ENCODE data around the gene GNG4. TPM values are rescaled to one million over a fixed set of nuclear protein-coding genes. Genes with fewer than 3 reads are reported as not detected.
A peak's percentile ranks its signal among the peaks of the same experiment; 100 is the strongest.
"Not testable (repeated sequence)": the region's sequence is repeated elsewhere in the genome, so short reads cannot be mapped to it uniquely, and the experiment has no call there.

Gene GNG4
- total RNA-seq, 1 experiment from 2014 or later: 2.4 TPM

GRCh38 chr1:235628316-235629005, 21.1 kb downstream of the GNG4 start:
- no peak for DNase-seq (ENCODE audit: low read depth)

DNA sequence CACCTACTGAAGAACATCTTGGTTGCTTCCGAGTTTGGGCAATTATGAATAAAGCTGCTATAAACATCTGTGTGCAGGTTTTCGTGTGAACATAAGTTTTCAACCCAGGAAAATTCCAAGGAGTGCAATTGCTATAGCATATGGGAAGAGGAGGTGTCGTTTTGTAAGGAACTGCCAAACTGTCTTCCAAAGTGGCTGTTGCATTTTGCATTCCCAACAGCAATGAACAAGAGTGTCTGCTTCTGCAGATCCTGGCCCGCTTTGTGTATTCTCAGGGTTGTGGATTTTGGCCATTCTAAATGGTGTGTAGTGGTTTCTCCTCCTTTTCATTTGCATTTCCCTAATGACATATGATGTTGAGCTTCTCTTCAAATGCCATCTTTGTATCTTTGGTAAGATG, 23.8 kb downstream of the GNG4 start:
- no peak for DNase-seq (ENCODE audit: low read depth)

DNA sequence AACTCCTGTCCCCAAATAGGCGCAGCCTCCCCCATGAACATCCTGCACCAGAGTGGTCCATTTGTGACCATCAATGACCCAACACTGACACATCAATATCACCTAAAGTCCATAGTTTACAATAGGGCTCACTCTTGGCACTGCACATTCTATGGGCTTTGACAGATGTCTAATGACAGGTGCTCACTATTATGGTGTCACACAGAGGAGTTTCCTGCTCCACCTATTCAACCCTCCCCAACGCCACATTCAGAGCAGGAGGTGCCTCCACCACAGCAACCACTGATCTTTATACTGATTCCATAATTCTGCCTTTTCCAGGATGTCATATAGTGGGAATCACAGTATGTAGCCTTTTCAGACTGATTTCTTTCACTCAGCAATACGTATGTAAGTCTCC, 24.2 kb downstream of the GNG4 start:
- DNase-seq (ENCODE audit: low read depth): no peak

GRCh38 chr1:235624721-235625333, 24.8 kb downstream of the GNG4 start:
- peak; percentile 48 for DNase-seq (ENCODE audit: low read depth)

DNA sequence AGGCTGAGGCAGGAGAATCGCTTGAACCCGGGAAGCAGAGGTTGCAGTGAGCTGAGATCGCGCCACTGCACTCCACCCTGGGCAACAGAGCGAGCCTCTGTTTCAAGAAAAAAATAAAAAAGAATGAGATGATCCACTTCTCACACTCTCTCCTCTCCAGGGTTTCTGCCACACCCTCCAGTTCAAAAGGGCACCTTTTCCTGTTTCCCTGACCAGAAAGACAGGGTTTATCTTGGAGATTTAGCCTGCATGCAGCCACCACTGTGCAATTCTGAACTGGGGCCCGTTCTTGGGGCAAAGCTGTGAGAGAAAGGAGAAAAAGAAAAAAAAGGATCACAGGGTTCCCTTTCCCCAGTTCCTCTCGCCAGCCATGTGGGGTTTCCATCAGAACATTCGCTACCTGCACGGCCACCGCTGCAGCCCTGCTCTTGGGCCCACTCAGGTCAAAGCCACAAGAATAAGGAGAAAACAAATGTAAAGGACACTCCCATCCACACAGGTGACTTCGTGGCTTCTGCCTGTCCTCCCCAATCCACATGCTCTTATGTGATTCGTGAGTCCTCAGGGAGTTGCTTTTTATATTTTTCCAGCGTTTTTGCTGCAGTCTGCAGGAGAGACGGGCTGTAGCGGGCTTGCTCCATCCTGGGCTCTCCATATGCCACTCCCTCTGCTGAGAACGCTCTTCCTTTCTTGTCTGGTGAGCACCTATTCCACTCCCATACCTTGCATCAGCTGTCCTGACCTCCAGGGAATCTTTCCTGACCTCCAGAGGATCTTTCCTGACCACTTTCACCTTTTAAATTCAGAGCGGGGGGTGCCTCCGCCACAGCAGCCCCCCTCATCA, 26.4 kb downstream of the GNG4 start:
- no peak for DNase-seq (ENCODE audit: low read depth)

DNA sequence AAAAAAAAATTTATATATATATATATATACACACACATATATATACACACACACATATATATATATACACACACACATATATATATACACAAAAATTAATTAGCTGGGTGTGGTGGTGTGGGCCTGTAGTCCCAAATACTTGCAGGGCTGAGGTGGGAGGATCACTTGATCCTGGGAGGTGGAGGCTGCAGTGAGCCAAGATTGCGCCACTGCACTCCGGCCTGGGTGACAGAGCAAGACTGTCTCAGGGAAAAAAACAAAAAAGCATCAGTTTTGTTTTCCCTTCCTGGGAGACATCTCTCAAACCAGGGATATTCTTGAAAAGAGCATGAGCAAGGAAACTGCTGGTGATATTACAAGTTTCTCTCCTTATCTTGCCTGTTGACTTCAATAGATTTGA, 30.4 kb downstream of the GNG4 start:
- not testable (repeated sequence) for DNase-seq (ENCODE audit: low read depth)

DNA sequence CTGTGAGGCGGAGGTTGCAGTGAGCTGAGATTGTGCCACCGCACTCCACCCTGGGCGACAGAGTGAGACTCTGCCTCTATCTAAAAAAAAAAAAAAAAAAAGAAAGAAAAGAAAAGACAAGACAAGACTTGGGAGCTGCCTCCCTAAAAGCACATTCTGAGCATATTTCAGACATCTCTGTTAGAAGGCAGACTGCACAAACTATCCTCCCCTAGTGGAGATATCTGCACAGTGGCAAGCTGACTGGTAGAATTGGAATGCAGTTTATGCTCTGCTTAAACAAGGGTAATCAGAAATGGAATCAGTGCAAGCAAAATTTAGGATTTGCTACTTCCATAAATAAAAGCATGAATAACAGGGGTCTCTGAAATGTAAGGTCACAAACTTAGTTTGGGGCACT, 31.8 kb downstream of the GNG4 start:
- DNase-seq (ENCODE audit: low read depth): no peak

GRCh38 chr1:235617140-235617539, 32.4 kb downstream of the GNG4 start:
- DNase-seq (ENCODE audit: low read depth): no peak

DNA sequence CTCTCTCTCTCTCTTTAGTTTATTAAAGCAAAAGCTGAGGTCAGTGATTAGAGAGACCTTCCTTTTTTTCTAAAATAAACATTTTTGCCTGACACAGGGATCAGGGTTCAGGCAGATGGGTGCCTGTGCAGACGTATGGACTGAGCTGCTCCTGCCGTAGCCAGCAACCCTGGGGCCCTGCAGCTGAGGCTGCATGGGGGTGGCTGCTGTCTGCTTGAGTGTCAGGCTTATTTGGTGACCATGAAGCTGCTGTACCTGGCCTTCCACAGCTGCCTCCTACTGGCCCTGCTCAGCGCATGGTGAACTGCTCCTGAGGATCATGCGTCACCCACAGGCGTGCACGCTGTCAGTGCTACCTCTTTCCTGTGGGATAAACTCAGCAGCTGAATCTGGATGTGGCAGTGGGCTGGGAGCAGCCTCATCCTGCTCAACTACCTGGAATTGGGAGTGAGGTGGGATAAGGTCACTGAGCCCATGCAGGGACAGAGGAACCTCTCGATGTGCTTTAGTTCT, 35.1 kb downstream of the GNG4 start:
- DNase-seq (ENCODE audit: low read depth): no peak

- no peak for DNase-seq (ENCODE audit: low read depth)
Observed at GRCh38 chr1:235613602-235614001, 36.0 kb downstream of the GNG4 start.

- no peak for DNase-seq (ENCODE audit: low read depth)
Observed at GRCh38 chr1:235612761-235613160, 36.8 kb downstream of the GNG4 start.

GRCh38 chr1:235610157-235610556, 39.4 kb downstream of the GNG4 start:
- DNase-seq (ENCODE audit: low read depth): no peak

GRCh38 chr1:235608278-235608677, 41.3 kb downstream of the GNG4 start:
- no peak for DNase-seq (ENCODE audit: low read depth)

DNA sequence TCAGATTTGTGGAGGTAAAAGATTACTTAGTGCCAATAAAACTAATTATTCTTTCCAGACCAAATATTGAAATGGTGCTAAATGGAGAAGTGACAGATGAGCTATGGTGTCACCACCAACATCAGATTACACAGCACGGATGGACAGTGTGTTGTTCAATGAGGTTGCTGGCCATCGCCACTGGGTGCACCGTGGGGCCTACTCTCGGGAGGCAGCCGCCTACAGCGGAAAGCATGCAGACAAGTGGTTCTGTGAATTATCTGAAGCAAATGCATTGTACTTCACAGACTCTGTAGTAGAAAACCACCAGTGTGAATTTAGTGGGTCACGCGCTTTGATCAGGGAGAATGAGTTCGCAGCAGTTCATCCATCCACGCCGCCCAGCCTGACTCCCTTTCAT, 42.3 kb downstream of the GNG4 start:
- no peak for DNase-seq (ENCODE audit: low read depth)

DNA sequence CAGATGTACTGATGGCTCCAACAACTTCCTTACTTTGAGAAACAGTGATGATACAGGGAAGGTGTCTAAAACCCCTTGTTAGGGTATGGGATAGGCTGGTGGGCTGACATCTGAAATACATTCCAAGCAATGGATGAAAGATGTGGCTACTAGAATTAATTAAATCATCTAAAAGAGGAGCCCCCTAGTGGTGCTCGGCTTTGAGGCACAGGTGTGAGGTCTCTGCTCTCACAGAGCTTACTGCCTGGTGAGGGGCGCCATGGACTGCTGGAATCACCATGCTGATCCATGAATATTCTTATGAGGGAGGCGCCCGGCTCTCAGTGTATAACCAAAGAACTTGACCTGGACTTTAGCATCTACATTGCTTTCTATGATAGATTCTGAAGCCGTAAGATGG, 48.5 kb downstream of the GNG4 start:
- no peak for DNase-seq (ENCODE audit: low read depth)

DNA sequence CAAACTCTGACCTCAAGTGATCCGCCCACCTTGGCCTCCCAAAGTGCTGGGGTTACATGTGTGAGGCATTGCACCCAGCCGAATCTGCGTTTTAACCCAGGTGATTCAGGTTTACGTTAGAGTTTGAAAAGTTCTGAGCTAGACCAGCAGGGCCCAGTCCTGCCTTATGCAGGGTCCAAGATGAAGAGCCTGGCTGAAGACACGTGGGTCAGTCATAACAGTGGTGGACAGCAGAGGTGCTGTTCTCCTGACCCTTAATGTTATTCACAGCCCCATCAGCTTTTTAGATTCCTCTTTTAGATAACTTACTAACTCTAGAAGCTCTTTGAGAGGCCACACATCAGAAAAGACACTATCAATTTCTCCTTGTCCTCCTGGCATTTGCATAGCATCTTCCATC, 50.0 kb downstream of the GNG4 start:
- DNase-seq (ENCODE audit: low read depth): no peak

GRCh38 chr1:235597867-235598553, 51.6 kb downstream of the GNG4 start:
- peak; percentile 61 for DNase-seq (ENCODE audit: low read depth)

- DNase-seq (ENCODE audit: low read depth): no peak
Observed at GRCh38 chr1:235595079-235595478, 54.5 kb downstream of the GNG4 start.

GRCh38 chr1:235594281-235594895, 55.2 kb downstream of the GNG4 start:
- DNase-seq (ENCODE audit: low read depth): not testable (repeated sequence)

- peak; percentile 74 for DNase-seq (ENCODE audit: low read depth)
Observed at GRCh38 chr1:235588916-235589515, 60.6 kb downstream of the GNG4 start.

DNA sequence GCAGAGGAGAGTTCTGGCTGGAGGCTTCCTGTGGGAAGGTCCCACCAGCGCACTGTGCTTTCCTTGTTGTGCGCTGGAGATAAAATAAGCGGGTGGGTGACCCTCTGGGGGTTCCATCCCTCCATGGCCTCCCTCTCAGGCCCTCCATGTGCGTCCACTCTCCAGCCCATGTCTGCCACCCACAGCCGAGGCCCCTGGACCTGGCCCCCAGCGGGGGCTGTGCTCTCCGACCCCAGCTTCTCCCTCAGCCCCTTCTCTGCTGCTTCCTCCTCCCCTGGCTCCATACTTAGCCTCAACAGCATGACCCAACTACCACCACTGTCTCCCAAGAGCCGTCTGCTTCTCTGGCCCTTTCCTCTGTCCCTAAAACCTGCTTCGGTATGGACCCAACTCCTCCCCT, 61.4 kb downstream of the GNG4 start:
- DNase-seq (ENCODE audit: low read depth): no peak

Data from RPMI7951 (cell line).